ENCODE results near the gene CALCB.

GRCh38 chr11:15091175-15091574 lies 17.8 kb downstream of the CALCB start:
- TF ChIP-seq CREB1 (IDR thresholded peaks at IDR 0.05; ENCODE audit: low read depth) (no peak), REST (IDR thresholded peaks at IDR 0.05; ENCODE audit: low read depth, low read length) (no peak), TAF1 (IDR thresholded peaks at IDR 0.05; ENCODE audit: borderline replicate concordance, low read depth, low read length) (no peak), CTCF (IDR thresholded peaks at IDR 0.05 in 2 of 3, conservative IDR thresholded peaks at IDR 0.05 in 1 of 3; ENCODE audit: control insufficient read depth in 2 of 3, extremely low read depth in 1 of 3, insufficient read depth in 1 of 3, low read depth in 3 of 3, low read length in 3 of 3) (no peak)
